PFSK-1 (cell line): ENCODE measurements around the gene DAB2IP.

ENCODE experiments used
- POLR2AphosphoS5 ChIP-seq: IDR thresholded peaks from 2 replicates; pipeline ENCODE4 v1.6.1; 2012; ENCODE audit warnings: low read depth, mild to moderate bottlenecking, control low read depth, low read length, moderate library complexity
- TAF1 ChIP-seq: IDR thresholded peaks from 2 replicates; pipeline ENCODE4 v1.6.1; 2012; ENCODE audit warnings: low read length, control low read depth, borderline replicate concordance; ENCODE audit not compliant: insufficient read depth
- TF ChIP-seq, protein P1 (sequence below), 2 experiments: IDR thresholded peaks; 2 replicates each; pipeline versions ENCODE4 v1.6.1 to v1.8.0; 2011 to 2012; ENCODE audit warnings: low read depth in 2 of 2, low read length in 2 of 2, control low read depth in 1 of 2, inconsistent platforms in 1 of 2, mild to moderate bottlenecking in 1 of 2, moderate library complexity in 1 of 2; ENCODE audit not compliant: insufficient read depth in 1 of 2

DNA sequence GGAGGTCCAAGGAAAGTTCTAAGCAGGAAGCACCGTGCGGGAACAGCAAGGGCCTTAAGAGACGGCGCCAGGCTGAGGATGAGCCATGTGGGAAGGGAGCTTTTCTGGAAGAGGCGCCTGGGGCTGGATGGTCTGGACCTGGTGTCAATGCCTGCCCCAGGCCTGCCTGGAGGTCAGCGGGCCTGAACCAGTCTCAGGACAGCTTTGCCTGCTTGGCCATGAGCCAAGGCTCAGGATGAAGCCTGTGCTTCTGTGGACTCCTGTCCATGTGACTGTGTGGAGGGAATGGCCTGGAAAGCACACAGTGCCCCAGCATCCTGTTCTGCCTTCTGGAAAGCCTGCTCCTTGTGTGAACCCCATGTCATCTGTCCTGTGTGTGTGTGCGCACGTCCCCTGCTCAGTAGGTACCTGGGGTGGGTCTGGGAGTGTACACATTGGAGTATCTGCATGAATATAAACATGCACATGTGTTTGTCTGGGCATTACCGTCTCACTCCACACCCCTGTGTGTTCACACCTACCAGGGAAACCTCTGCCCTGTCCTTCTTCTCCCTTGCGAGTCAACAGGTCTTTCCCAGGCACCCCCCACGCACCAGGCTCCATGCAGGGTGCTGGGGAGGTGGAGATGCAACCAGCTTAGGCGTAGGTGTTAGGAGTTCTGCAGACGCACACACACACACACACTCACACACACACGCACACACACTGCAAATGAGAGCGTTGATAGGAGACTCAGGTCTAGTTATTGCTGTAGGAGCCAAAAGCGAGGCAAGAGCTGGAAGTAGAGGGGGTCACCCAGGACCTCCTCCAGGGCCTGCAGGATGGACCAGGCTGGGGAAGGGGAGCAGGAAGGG, 24.8 kb downstream of the DAB2IP start:
- TF ChIP-seq, protein P1, sequence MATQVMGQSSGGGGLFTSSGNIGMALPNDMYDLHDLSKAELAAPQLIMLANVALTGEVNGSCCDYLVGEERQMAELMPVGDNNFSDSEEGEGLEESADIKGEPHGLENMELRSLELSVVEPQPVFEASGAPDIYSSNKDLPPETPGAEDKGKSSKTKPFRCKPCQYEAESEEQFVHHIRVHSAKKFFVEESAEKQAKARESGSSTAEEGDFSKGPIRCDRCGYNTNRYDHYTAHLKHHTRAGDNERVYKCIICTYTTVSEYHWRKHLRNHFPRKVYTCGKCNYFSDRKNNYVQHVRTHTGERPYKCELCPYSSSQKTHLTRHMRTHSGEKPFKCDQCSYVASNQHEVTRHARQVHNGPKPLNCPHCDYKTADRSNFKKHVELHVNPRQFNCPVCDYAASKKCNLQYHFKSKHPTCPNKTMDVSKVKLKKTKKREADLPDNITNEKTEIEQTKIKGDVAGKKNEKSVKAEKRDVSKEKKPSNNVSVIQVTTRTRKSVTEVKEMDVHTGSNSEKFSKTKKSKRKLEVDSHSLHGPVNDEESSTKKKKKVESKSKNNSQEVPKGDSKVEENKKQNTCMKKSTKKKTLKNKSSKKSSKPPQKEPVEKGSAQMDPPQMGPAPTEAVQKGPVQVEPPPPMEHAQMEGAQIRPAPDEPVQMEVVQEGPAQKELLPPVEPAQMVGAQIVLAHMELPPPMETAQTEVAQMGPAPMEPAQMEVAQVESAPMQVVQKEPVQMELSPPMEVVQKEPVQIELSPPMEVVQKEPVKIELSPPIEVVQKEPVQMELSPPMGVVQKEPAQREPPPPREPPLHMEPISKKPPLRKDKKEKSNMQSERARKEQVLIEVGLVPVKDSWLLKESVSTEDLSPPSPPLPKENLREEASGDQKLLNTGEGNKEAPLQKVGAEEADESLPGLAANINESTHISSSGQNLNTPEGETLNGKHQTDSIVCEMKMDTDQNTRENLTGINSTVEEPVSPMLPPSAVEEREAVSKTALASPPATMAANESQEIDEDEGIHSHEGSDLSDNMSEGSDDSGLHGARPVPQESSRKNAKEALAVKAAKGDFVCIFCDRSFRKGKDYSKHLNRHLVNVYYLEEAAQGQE (IDR thresholded peaks at IDR 0.05; ENCODE audit: insufficient read depth in 1 of 2, low read depth in 2 of 2, low read length in 2 of 2) = no peak
- TF ChIP-seq POLR2AphosphoS5 (no peak), TAF1 (no peak)
